GM18868 (cell line): ENCODE results near the gene SORD.
"Not testable (repeated sequence)": the region's sequence is repeated elsewhere in the genome, so short reads cannot be mapped to it uniquely, and the experiment has no call there.

Experiments used
- ATAC-seq: cut with Tn5 transposase; IDR thresholded peaks from one replicate; pipeline ENCODE4 v1.9.1; 2021; ENCODE audit warnings: mild to moderate bottlenecking, moderate library complexity; ENCODE audit not compliant: unreplicated experiment

Gene SORD

DNA sequence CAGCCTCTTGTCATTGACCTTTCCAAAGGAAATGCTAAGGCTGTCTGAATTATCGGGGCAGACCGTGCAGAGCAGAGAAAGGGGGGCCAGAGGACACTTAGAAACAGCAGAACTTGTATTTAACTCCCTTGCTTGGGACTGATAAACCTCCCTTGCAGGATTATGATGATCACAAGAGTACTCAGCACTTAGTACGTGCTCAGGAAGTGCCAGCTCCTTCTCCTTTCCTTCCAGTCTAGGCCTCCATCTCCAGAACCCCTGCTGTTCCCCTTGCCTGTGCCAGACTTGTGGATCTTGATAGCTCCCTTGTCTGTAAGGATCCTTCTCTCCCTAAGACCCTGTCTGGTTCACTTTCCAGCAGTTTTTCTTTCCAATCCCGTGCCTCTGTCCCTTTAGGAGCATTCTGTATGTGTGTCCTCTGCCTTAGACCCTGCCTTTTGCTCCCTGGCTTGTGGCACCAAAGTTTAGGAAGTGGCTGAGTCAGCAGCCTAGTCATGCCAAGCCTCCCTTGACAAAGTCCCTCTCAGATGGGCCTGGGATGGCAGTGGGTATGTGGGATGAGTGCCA is 747 bp downstream of the SORD start:
- ATAC-seq = no peak

DNA sequence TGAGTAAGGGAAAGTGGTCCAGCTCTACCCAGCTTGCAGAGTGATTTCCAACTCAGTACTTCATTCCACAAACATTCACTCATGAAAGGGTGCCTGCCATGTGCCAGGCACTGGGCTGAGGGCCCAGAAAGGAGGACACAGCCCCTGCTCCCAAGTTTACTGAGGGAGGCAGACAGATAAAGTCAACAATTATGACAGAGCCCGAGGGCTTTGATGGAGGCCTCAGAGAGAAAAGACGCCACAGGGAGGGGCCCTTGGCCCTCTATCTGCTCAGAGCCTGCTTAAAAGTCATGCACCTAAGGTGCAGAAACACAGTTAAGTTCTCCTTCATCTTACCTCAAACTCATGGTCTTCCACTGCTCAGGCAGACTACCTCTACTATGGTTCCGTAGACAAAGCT is 1.7 kb downstream of the SORD start:
- ATAC-seq = not testable (repeated sequence)

DNA sequence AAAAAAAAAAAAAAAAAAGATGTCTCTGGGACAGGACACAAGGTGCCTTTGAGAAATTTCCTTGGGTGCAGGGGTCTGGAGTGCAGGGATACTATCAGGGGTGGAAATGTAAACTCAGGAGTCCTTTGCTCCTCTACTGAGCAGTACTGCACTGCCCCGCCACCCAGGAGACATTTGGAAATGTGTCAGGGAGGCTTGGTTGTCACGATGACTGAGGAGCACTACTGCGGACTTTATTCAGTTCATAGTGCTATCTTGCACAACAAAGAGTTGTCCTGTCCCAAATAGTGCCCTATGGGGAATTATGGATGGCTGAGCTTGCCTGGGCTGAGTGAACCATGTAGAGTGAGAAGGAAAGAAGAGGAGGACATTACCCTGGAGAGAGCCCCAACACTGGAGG is 2.6 kb downstream of the SORD start:
- ATAC-seq = not testable (repeated sequence)

DNA sequence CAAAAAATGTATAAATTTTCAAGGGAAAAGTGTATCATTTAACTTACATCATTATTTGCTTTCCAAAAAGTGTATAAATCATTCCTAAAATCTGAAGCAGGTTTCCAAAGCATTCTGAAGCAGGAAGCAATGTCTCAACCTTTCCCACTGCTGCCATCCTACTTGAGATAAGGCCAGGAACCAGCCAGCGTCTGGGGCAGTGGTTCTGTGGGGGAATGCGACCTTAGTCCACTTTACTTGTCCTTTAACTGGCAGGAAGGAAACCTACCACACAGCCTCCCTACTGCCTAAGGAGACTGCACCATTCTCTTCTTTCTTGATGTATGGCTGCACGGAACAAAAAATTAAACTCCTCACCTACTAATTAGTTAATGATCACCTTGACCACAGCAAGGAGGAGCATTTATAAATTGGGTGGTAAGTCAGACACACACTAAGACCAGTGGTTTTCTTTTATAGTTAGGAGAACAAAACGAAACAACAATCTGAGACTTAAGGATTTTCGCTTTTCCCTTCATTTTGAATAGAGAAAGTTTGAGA is 3.7 kb downstream of the SORD start:
- no peak for ATAC-seq

DNA sequence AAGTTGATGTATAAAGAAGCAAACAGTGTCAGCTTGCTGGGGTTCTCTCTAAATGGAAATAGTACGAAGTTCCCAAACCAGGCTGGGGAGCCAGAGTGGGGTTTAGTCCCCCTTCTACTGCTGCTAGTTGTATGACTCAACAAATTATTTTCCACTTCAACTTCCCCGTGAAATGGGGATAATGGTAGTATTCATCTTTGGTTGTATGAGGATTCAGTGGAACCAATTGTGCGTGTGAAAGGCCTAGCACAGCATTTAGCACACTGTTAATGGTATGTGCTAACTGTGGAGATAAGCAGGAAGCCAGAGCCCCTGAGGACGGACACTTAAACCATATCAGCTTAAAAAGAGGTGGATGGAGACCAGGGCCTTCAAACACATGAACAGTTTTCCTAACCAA is 4.2 kb downstream of the SORD start:
- no peak for ATAC-seq

DNA sequence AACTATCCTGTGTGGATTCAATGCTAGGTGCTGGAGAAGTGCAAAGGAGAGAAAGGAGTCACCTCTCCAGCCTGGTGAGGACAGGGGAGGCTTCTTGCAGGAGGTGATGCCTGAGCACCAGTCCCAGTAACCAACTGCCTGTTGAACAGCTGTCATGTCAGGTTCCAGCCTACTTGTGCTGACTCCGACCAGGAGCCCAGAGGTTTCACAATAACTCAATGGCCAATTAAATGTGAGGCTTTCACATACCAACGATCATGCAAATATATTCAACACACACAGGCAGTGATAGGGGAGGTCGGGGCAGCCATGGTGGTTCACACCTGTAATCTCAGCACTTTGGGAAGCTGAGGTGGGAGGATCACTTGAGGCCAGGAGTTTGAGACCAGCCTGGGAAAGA is 7.7 kb downstream of the SORD start:
- ATAC-seq = peak; percentile 49

DNA sequence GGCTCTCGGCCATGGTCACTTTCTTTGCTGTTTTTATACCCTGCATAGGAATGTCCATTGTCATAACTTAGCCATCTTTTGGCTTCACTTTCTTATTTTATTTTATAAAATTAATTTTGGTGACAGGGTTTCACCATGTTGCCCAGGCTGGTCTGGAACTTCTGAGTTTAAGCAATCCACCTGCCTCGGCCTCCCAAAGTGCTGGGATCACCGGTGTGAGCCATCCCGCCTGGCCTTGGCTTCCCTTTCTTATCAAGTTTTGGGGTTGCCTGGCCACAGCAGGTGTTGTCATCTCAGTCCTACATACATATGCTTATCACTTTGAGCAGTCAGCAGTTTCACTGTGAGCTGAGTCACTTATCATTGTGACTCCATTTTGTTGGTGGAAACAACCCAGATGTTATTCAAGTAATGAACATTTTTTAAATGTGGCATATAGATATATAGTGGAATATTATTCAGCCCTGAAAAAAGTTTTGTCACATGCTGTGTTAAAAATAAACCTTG is 8.6 kb downstream of the SORD start:
- ATAC-seq = not testable (repeated sequence)

DNA sequence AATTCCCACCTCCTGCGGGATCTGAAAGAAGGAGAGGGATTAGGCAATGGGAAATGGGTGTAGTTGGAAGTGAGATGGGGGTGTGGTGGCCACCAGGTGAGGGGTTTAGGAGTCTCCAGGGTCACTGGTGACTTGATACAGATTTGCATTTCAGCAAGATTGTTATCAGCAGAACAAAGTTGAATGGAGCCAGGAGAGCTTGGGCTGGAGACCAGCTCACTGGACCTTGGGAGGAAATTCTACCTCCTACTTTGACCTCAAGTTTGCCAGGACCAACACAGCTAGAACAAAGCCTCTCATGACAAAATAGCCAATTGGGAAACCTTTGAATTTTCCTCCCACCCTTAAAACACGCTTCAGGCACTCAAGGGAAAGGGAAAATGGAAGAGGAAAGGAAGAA is 9.5 kb downstream of the SORD start:
- not testable (repeated sequence) for ATAC-seq

DNA sequence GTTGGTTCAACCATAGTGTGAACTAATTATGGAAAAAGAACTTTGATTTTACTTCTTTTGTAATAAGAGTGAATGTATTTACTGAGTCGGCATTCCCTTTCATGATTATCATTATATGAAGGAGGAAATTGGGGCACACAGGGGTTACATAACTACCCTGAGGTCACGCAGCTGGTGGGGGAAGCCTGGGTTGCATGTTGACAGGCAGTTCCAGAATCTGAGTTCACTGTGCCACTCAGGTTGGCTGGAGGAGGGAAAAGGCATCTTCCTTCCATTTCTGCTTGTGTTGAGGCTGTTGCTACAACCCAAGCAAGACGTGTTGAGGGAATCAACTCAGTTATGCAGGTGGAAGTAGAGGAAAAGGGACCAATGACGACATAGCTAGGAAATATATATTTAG is 11.1 kb downstream of the SORD start:
- not testable (repeated sequence) for ATAC-seq

DNA sequence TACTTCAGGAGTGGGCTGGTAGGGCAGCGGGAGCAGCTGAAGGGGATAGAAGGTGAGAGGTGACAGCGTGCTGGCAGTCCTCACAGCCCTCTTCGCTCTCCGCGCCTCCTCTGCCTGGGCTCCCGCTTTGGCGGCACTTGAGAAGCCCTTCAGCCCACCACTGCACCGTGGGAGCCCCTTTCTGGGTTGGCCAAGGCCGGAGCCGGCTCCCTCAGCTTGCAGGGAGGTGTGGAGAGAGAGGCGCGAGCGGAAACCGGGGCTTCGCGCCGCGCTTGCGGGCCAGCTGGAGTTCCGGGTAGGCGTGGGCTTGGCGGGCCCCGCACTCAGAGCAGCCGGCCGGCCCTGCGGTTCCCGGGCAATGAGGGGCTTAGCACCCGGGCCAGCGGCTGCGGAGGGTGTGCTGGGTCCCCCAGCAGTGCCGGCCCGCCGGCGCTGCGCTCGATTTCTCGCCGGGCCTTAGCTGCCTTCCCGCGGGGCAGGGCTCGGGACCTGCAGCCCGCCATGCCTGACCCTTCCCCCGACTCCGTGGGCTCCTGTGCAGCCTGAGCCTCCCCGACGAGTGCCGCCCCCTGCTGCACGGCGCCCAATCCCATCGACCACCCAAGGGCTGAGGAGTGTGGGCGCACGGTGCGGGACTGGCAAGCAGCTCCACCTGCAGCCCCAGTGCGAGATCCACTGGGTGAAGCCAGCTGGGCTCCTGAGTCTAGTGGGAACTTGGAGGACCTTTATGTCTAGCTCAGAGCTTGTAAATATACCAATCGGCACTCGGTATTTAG is 11.8 kb downstream of the SORD start:
- ATAC-seq = not testable (repeated sequence)

DNA sequence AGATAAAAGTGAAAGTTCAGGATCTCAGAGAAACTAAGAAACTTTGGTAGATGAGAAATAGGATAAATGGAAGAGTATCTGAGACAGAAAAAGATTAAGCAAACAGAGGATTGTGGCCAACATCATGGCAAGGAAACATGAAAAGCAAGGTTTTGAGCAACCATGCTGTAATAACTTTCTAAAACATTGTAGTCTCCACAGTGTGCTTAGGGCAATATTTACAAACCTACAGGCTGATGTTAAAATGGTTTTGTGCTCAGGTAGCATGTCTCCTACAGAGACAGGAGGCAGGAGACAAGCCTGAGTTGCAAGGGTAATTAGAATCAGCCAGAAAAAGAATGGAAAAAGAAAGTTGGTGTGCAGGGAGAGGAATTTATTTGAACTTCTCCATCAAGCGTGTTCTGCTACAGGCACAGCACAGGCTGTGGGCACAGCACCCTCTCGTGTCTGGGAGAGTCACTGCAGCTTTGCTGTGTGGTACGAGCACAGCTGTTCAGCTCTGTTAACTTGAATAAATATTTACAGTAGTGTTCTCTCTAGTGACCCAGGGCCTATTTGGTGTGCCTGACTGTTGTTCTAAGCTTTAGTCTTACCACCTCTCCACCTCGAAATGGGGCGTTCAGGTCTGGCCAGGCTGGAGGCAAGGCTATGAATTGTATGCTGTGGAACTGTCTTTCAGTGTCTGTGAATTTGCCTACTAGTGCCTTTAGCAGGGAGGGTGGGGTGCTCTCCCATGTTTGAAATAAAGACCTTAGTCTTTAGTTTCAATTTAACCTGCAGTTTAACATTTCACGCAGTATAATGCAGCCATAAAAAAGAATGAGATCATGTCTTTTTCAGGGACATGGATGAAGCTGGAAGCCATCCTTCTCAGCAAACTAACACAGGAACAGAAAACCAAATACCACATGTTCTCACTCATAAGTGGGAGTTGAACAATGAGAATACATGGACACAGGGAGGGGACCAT is 14.1 kb downstream of the SORD start:
- ATAC-seq = peak; percentile 82

DNA sequence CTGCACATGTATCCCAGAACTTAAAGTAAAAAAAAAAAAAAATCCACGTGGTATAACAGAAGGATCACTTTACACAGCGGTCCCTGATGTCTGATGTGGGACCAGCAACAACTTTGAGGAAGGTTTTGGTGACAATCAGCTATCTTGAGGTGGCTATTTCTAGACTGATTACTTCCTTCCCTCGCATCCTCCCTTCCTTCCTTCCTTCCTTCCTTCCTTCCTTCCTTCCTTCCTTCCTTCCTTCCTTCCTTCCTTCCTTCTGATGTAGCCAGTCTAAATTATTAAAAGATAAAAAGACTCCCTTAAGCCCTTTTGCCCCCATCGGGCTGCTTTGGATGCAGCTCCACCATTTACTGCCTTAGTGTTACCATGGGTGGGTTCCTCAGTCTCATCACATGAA is 14.9 kb downstream of the SORD start:
- no peak for ATAC-seq

DNA sequence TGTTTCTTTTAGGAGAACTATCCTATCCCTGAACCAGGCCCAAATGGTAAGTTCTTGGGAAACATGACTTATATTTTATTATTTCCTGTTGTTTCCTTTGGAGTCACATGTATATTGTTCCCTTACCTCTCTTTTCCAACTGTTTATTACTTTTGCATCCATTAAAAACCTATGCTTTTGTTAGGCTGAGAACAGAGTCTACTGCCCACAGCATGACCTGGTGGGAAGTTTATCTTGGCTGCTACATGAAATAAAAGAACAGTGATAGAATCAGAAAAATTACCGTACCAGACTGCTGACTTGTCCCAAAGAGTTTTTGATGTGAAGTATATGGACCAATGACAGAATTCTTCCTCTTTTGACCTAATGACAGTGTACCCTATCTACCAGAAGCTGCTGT is 17.4 kb downstream of the SORD start:
- not testable (repeated sequence) for ATAC-seq

DNA sequence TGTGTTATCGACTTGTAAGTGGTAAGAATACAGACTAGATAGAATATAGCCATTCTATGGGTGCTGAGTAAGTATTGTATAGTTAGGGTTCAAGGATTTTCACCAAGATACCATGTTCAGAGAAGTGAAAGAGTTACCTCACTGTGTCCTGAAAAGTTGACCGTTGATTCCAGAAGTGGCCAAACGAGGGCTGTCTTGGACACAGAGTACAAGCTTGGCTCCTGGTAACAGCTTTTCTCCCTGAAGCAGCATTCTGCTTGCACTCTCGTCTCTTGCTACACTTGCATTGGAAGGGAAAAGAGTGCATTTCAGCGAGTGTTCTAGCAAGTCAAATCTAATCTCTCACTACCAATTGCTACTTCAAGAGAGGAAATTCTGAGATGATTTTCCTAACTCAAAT is 18.5 kb downstream of the SORD start:
- ATAC-seq = not testable (repeated sequence)

DNA sequence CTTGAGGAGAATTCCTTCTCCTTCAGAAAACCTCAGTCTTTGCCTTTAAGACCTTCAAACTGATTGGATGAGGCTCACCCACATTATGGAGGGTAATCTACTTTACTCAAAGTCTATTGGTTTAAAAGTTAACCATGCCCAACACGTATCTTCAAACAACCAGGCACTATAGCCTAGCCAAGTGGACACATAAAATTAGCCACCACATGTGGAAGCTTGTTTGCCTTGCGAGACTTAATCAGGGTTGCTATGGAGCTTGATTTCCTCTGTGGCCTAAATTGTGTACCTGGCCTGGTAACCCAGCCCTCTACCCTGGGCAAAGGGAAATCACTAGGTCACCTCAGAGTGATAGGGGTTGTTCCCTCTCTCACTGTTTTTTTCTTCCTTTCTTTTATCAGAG is 19.9 kb downstream of the SORD start:
- not testable (repeated sequence) for ATAC-seq

DNA sequence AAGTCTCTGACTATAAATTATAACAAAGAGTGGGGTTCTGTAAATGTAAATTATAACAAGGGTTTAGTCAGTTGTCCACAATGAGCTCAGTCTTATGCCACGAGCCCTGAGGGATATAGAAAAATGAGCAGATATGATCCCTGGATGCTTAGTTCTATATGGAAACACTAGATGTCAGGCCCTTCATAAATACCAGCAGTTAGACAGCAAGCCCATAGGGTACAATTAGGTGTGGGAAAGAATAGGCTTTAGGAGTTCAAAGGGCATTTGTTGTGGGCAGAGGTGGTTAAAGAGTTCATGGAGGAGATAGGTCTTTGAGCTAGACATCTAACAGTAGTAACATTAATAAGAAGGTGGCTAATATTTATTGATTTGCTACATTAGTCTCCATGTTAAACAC is 21.3 kb downstream of the SORD start:
- ATAC-seq = not testable (repeated sequence)

DNA sequence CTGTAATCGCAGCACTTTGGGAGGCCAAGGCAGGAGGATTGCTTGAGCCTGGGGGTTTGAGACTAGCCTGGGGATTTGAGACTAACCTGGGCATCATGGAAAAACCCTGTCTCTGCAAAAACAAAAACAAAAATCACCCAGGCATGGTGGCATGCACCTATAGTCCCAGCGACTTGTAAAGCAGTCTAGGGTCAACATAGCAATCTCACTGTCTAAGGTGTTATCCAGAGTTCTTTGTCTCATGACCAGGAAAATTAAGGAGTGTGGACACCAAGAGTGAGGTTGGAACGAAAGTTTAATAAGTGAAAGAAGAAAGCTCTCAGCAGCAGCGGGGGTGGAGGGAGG is 25.4 kb downstream of the SORD start:
- ATAC-seq = peak; percentile 5

DNA sequence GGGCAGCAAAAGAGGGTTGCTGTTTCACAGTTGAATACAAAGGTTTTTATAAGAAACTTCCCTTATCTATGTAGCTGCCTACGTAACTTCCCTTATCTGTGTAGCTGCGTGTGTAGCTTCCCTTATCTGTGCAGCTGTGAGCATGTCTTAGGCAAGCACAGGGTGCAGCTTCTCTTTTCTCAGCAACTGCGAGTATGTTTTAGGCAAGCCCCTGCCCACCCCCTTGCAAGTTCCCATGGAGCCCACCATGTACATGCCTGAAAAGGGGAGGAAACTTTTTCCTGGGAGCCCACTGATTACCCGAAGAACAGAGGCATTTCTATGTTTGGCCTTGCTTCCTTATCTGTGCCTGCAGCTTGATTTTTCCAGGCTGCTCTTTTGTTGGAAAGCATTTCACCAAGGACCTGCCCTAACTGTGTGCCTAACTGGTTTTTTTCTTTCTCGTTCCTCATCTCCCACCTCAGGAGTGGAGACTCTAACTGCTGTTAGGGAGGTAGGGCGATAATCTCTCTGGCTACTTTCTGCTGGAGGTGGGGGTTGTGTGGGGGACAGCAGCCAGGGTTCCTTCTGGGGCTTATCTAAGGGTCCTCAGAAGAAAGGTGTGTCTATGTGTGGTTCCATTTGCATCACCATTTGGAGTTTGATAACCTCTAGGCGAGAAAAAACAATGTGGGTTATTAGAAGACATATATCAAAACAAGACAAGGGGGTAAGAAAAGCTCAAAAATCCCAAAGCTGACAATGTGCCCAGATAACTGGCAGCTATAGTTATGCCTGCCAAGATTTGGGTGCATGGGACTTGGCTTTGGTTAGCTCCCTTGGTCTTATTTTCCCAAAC is 26.0 kb downstream of the SORD start:
- ATAC-seq = peak; percentile 85

DNA sequence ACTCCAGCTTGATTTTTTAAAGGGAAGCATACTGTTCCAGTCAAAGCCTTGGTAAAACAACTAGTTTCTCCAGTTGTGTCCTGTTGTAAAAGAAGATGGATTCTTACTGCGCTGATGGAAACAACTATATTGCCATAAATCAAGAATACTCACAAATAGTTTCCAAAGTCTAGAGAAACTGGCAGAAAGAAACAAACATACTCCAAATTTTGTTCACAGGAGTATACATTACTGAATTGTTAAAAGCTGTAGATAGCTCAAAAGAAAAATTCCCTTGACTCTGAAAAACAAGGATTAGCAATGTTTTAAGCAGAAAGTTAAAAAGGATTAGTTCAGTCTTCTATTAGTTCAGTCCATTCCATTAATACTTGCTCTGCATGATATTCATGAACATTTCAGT is 27.6 kb downstream of the SORD start:
- ATAC-seq = no peak

DNA sequence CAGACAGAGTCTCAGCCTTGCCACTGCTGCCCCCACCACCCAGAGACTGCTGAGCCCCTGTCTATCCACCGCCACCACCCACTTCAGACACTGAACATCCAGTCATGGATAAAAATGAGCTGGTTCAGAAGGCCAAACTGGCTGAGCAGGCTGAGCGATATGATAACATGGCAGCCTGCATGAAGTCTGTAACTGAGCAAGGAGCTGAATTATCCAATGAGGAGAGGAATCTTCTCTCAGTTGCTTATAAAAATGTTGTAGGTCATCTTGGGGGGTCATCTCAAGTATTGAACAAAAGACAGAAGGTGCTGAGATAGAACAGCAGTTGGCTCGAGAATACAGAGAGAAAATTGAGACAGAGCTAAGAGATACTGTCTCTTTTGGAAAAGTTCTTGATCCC is 29.7 kb downstream of the SORD start:
- ATAC-seq = not testable (repeated sequence)
